HG03575 (cell line): ENCODE data around the gene DCDC2C.
"Not testable (repeated sequence)": the region's sequence is repeated elsewhere in the genome, so short reads cannot be mapped to it uniquely, and the experiment has no call there.

Experiments
- ATAC-seq: cut with Tn5 transposase; IDR thresholded peaks from one replicate; pipeline ENCODE4 v1.9.1; 2021; ENCODE audit not compliant: unreplicated experiment, insufficient number of reproducible peaks, low FRiP score; ENCODE audit errors: extremely low read depth

Gene DCDC2C

GRCh38 chr2:3703236-3703756, at the start of gene DCDC2C:
DCDC2C (plus strand) TSS chr2:3703575; CDS start chr2:3703752, 177 bp downstream.
- ATAC-seq: no peak

DNA sequence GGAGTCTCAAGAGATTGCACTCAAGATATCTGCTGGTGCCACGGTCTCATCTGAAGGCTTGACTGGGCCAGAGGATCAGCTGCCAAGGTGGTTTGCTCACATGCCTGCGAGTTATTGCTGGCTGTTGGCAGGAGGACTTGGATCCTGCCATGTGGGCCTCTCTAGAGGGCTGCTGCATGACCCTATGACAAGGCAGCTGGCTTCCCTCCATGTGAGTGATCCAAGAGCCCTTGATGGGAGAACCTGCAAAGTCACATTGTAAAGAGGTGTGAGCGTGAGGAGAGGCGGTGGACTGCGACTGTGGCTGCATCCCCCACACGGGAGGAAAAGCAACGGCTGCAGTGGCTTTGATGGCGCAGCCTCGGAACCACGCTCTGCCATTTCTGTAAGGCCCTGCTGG, 49.4 kb upstream of the DCDC2C start:
- no peak for ATAC-seq

- ATAC-seq: no peak
Measured at GRCh38 chr2:3654531-3655225, 48.7 kb upstream of the DCDC2C start.

DNA sequence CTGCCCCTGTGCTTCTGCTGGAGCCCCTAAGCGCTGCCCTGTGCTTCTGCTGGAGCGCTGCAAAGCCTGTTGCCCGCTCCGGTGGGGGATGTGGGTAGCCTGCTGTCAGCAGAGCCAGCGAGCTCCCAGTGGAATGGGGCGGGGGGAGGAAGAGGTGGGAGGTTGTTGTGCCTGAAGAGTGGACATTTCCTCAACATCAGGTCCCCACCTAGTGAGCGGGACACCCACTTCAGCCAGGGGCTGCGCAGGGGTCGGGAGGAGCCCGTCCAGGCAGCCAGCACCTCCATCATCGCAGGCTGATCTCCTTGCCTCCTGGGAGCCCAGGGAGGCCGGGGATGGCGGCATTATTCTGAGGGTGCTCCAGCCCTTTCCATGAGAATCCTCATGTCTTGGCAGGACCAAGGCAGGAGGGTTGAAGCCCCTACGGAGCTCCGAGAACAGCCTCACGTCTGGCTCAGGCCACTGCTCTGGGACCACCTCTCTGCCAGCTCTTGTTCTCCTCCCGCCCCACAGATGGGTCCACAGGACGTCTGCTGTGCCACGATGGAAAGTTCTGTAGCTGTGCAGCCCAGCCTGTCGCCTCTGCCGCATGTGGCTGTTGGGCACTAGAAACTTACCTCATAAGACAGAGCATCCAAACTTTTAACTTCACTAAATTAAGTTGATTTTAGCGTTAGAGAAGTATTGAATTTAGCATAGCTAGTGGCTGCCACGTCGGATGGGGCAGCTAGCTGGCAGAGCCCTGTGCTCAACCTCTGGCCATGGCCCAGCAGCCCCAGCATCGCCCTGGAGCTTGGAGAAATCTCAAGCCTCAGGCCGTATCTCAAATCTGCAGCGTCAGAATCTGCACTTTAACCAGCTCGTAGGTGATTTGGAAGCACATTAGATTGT, 47.3 kb upstream of the DCDC2C start:
- ATAC-seq: no peak

DNA sequence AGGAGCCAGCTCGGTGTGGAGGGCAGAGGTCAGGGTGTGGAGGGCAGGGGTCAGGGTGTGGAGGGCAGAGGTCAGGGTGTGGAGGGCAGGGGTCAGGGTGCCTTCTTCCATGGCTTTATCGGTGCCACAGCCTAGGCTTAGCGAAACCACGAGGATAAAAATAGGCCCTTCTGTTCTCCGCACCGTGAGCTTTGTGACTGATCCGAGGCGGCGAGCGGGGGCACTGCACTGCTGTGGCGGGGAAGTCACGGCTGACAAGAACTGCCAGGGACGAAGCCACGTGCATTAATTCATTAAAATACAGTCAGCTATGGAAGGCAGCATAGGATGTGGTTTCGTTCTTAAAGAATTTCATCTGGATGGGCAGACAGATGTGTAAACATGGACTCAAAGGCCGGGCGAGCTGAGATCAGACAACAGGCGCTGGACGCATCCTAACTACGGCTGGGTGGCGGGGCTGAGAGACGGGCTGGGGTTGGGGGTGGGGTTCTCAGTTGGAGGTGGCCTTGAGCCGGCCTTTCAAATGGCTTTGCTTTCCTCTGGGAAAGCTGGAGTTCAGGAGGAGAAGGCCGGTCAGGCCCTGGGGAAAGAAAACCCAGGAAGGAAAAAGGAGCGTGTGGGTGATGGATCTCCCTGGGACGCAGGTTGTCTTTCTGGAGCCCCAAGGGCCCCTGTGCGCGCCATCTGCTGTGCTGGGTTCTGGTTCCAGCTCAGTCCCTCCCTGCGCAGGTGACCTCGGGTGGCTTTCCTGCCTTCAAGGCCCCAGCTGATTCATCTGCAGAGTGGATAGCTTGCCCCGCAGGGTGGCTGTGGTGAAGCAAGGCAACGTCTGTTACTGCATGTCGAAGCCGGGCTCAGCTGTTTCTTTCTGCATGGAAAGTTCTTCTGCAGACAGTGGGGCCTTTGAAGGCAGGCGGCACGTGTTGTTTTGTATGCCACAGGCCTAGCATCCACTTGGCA, 46.3 kb upstream of the DCDC2C start:
- no peak for ATAC-seq

- ATAC-seq: no peak
Measured at GRCh38 chr2:3657881-3658280, 45.5 kb upstream of the DCDC2C start, which contains the start of gene ALLC. ALLC (plus strand) TSS chr2:3658200; CDS start chr2:3671158, 12,958 bp downstream.

GRCh38 chr2:3659447-3660432, 43.6 kb upstream of the DCDC2C start:
- no peak for ATAC-seq

GRCh38 chr2:3660640-3661039, 42.7 kb upstream of the DCDC2C start:
- not testable (repeated sequence) for ATAC-seq

DNA sequence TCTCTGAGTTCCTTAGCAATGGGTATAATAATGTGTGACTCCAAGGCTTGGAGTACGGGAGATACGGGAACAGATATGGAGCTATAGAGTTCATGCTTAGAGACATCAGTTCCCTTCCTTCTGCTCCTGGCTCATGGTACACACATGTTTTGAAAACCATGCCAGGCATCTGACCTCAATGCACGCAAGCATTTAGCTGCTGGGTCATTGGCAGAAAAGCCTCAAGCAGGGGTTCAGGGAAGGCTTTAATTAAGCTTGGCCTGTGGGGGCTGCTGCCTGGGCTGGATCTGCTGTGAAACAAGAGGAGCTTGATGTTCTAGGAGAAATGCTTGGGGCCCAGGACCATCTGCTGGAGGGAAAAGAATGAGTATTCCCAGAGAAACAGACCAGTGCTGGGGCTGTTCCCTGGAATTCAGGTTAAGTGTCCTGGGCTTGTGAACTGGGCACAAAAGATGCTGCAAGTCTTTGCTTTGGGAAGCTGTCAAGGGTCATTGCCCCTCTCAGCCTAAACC, 42.2 kb upstream of the DCDC2C start:
- ATAC-seq: no peak

DNA sequence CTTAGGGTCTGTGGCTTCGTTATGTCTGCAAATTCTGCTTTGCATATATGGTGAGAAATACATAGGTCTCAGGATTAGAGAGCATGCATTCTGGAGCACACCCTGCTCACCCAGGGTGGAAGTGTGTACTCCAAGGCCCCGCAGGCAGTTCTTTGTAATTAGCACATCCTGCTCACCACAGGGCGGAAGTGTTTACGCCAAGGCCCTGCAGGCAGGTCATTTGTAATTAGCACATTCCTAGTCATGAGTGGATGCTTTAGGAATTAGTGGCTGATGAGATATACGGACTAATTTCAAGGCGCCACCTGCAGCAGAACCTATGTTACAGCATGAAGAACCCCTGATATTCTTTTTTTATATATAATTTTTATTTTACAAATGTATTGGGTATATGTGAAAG, 41.1 kb upstream of the DCDC2C start:
- ATAC-seq: no peak

- ATAC-seq: no peak
Measured at GRCh38 chr2:3664118-3664517, 39.3 kb upstream of the DCDC2C start.

DNA sequence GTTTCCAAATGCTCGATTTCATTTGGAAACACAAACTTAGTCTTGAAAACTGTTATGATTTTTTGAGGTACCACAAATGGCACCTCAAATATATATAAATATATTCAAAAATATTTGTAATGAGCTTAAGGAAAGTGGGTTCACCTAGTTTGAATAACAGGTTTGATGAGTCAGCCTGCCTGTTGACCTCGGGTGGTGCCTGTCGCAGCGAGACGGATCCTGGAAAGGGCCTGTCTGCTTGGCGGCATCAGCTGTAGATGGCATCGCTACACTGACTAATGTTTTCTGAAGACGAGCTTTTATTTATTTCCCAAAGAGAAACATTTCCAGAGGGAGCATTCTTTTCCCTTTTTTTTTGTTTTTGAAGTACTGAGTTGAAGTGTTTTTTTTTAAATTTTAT, 38.5 kb upstream of the DCDC2C start:
- ATAC-seq: no peak

GRCh38 chr2:3665886-3666612, 37.3 kb upstream of the DCDC2C start:
- no peak for ATAC-seq

GRCh38 chr2:3666613-3666975, 36.8 kb upstream of the DCDC2C start:
- ATAC-seq: no peak

DNA sequence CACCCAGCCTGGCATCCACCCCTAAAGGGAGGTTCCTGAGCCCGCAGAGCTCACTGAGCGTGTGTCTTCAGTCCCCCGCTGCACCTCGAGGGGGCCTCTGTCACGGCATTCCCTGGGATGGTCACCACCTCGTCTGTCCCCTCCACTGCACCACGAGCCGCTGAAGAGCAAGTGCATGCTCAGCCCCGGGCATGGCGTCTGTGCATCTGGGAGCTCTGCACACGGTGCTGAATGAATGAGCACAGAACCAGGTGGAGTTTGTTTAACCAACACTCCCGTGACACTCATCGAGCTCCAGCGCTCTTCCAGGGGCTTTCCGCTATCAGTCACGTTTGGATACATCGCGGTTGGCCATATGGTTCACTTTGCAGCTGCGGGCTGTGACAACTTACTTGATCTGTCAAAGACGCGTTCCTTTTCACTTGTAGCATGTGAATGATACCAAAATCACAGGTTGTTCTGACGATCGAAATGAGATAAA, 36.2 kb upstream of the DCDC2C start:
- no peak for ATAC-seq

GRCh38 chr2:3669656-3670055, 33.7 kb upstream of the DCDC2C start:
- no peak for ATAC-seq

GRCh38 chr2:3670376-3670775, 33.0 kb upstream of the DCDC2C start:
- no peak for ATAC-seq
